ENCODE measurements around the gene ENTPD3.

DNA sequence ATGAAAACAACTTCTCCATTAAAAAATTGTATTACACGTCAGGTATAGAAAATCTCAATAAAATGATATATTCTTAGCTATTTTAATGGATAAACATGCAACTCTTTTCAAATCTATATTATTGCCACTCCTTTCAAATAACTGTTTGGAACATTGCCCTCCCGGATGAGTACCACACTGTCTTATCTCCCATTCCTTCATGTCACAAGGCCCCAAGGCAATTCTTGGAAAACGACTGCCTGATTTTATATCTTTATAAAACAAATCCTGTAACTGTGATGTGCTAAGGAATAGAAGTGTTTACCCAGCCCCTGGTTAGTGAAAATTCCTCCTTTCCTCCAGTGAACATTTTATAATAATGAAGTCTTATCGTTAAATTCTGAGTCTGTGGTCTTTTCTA lies 83.7 kb downstream of the ENTPD3 start:
- TF ChIP-seq, protein P1, sequence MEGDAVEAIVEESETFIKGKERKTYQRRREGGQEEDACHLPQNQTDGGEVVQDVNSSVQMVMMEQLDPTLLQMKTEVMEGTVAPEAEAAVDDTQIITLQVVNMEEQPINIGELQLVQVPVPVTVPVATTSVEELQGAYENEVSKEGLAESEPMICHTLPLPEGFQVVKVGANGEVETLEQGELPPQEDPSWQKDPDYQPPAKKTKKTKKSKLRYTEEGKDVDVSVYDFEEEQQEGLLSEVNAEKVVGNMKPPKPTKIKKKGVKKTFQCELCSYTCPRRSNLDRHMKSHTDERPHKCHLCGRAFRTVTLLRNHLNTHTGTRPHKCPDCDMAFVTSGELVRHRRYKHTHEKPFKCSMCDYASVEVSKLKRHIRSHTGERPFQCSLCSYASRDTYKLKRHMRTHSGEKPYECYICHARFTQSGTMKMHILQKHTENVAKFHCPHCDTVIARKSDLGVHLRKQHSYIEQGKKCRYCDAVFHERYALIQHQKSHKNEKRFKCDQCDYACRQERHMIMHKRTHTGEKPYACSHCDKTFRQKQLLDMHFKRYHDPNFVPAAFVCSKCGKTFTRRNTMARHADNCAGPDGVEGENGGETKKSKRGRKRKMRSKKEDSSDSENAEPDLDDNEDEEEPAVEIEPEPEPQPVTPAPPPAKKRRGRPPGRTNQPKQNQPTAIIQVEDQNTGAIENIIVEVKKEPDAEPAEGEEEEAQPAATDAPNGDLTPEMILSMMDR (IDR thresholded peaks at IDR 0.05) = no peak
- no peak for TF ChIP-seq POLR2AphosphoS5 (IDR thresholded peaks at IDR 0.05)
- no peak for TF ChIP-seq EP300 (IDR thresholded peaks at IDR 0.05)
- TF ChIP-seq POLR2A (IDR thresholded peaks at IDR 0.05) = no peak
